Mammary epithelial cell (primary cell): ENCODE results near the gene GTSE1.

ENCODE experiments used
- EZH2 ChIP-seq: IDR thresholded peaks from 2 replicates; pipeline ENCODE4 v1.6.1; 2012; ENCODE audit warnings: low read length, inconsistent platforms, borderline replicate concordance
- TF ChIP-seq, protein P1 (sequence below), 2 donors: IDR thresholded peaks in 1 of 2; conservative IDR thresholded peaks in 1 of 2; 2 replicates each; pipeline ENCODE4 v1.5.1; 2011 to 2012; ENCODE audit warnings: inconsistent platforms in 2 of 2, low read length in 2 of 2, mild to moderate bottlenecking in 2 of 2, control low read depth in 1 of 2, low read depth in 1 of 2; ENCODE audit not compliant: insufficient read depth in 1 of 2; ENCODE audit errors: extremely low read depth in 1 of 2

GRCh38 chr22:46320166-46320710 is 23.6 kb downstream of the GTSE1 start:
- TF ChIP-seq, protein P1, sequence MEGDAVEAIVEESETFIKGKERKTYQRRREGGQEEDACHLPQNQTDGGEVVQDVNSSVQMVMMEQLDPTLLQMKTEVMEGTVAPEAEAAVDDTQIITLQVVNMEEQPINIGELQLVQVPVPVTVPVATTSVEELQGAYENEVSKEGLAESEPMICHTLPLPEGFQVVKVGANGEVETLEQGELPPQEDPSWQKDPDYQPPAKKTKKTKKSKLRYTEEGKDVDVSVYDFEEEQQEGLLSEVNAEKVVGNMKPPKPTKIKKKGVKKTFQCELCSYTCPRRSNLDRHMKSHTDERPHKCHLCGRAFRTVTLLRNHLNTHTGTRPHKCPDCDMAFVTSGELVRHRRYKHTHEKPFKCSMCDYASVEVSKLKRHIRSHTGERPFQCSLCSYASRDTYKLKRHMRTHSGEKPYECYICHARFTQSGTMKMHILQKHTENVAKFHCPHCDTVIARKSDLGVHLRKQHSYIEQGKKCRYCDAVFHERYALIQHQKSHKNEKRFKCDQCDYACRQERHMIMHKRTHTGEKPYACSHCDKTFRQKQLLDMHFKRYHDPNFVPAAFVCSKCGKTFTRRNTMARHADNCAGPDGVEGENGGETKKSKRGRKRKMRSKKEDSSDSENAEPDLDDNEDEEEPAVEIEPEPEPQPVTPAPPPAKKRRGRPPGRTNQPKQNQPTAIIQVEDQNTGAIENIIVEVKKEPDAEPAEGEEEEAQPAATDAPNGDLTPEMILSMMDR (conservative IDR thresholded peaks at IDR 0.05 in 1 of 2, IDR thresholded peaks at IDR 0.05 in 1 of 2; ENCODE audit: extremely low read depth in 1 of 2, insufficient read depth in 1 of 2, low read depth in 1 of 2, low read length in 2 of 2), result no peak
- no peak for TF ChIP-seq EZH2
